ENCODE results near the gene CARMIL3.

- TF ChIP-seq POLR2AphosphoS5 (IDR thresholded peaks at IDR 0.05; ENCODE audit: low read depth) = no peak
- TF ChIP-seq, protein P1, sequence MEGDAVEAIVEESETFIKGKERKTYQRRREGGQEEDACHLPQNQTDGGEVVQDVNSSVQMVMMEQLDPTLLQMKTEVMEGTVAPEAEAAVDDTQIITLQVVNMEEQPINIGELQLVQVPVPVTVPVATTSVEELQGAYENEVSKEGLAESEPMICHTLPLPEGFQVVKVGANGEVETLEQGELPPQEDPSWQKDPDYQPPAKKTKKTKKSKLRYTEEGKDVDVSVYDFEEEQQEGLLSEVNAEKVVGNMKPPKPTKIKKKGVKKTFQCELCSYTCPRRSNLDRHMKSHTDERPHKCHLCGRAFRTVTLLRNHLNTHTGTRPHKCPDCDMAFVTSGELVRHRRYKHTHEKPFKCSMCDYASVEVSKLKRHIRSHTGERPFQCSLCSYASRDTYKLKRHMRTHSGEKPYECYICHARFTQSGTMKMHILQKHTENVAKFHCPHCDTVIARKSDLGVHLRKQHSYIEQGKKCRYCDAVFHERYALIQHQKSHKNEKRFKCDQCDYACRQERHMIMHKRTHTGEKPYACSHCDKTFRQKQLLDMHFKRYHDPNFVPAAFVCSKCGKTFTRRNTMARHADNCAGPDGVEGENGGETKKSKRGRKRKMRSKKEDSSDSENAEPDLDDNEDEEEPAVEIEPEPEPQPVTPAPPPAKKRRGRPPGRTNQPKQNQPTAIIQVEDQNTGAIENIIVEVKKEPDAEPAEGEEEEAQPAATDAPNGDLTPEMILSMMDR (IDR thresholded peaks at IDR 0.05; ENCODE audit: insufficient read depth, low read length) = no peak
Measured at GRCh38 chr14:24057271-24057670, 5.5 kb downstream of the CARMIL3 start.
